RKO (cell line): ENCODE data around the gene FNDC3B.

Experiments used
- DNase-seq: peaks from one replicate; pipeline ENCODE4 v3.0.0-alpha.2; 2016; ENCODE audit warnings: low spot score

FNDC3B gene

DNA sequence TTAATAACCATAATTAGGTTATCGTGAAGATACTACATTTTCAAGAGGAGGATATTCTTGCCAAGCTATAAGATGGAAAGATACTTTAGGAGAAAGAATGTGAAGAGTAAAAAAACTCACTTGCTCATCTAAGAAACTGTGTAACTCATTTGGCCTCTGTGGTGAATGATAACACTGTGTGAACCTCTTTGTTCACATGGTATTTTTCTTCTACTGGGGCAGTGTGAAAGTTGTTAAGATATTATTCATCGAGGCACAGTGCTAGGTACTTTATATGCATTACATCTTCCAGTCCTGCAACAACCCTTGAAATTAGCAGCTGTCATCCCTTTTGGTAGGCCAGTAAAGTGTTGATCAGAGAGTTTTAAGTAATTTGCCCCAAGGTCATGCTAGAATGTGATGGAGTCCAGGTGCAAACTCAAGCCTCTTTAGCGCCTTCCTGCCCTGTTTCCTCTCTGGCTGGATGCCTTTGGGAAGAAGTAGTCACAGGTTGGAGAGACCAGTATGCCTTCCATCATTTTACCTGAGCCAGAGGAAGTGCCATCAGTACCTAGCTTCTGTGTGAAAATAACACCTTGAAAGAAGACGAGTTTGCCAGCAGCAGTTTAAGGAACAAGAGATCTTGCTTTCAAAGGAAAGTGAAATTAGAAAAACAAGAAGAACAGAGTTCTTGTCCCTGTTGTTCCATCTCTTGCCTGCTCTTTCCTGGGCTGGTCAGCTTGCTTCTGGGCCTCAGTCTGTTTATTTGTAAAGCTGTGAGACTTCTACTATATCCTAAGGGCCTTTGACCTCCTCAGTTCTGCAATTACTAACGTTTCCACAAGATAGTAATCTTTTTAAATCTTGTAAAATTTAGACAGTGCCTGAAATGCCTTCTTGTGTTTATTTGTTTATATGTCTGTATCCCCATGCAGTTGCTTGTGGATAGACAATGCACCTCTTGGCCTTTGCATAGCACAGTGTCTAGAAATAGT lies 179.3 kb downstream of the FNDC3B start:
- DNase-seq, result no peak

DNA sequence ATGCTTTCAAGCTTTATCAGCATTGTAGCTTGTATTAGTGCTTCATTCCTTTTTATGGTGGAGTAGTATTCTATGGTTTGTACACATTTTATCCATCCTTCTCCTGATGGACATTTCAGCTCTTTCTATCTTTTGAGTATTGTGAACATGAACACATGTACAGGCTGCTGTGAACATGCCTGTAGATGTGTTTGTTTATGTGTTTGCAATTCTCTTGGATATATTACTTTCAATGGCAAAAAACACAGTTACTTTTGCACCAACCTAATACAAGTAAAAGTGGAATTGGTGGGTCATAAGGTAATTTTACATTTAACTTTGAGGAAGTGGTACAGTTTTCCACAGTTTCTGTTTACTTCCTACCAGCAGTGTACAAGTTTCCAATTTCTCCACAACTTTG lies 180.4 kb downstream of the FNDC3B start:
- DNase-seq, result no peak

DNA sequence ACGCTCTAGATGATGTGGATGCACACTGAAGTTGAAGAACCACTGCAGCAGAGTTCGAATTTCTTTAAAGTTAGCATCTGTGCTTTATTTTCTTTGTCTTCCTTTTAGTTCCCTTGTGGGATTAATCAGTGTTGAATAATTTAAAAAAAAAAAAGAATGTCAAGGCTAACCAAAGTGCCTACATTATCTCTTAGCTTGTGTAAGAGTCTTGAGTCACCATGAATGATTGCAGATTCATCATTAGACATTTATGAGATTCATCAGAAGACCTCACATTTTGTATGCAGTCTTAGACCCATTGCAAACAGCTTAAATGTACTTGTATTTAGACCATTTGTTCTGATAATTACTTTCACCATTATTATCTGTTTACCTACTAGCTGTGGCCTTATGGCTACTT lies 182.2 kb downstream of the FNDC3B start:
- peak; percentile 64 for DNase-seq

DNA sequence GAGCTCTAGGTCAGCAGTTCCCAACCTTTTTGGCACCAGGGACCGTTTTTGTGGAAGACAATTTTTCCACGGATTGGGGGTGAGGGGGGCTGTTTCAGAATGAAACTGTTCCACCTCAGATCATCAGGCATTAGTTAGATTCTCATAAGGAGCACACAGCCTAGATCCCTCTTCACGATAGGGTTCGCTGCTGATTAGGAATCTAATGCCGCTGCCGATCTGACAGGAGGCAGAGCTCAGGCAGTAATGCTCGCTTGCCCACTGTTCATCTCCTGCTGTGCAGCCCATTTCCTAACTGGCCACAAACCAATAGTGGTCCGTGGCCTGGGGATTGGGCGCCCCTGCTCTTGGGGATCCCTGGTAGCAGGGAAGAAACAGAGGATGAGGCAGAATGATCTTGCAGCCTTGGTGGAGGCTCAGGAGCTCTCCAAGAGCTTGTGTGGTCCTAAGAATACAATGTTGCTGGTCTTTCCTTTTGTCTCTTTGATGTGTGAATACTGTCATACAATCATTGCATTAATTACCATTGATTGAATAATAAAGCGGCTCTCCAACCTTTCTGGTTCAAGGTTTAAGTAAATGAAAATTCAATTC lies 183.2 kb downstream of the FNDC3B start:
- no peak for DNase-seq

DNA sequence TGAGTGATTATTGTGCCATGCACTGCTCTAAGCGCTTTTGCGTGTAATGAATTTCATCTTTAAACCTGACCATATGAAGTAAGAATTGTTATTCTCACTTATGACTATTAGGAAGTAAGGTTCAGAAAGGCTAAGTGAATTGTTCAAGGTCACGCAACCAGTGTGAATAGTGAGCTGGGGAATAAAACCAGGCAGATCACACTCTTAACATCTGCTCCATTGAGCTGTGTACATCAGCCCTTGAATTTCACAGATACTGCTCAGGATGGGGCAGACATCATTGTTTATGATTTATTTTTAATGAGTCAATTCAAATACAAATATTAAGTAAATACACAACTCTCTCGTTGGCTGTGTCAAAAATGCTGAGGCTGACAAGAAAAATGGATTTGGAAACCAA lies 184.5 kb downstream of the FNDC3B start:
- no peak for DNase-seq

DNA sequence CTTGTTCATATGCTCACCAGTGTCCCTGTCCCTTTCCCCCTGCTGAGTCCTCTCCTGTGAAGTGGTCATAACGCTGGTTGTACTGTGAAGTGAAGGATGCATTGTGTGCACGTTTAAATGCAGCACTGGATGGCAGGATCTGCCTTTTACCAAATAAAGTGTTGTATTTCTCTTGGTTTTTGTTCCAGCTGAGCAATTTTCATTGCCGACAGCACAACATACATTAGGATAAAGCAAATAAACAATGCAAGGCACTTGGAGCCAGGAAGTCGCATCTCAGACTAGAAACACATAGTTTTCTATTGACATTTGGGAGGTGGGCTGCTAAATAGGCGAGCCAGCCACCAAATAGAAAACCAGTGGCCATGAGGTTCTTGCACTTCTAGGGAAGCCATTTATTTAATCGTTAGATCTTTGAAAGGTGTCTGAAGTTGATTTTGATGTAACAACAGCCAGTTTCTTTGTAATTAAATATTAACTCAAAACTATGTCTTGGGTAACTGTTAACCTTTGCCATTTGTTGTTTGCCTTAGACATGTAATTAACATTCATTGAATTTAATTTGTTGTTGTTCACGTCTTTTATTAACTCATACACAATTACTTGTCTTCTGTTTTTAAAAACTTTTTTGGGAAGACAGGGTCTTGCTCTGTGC lies 185.3 kb downstream of the FNDC3B start:
- DNase-seq, result no peak

DNA sequence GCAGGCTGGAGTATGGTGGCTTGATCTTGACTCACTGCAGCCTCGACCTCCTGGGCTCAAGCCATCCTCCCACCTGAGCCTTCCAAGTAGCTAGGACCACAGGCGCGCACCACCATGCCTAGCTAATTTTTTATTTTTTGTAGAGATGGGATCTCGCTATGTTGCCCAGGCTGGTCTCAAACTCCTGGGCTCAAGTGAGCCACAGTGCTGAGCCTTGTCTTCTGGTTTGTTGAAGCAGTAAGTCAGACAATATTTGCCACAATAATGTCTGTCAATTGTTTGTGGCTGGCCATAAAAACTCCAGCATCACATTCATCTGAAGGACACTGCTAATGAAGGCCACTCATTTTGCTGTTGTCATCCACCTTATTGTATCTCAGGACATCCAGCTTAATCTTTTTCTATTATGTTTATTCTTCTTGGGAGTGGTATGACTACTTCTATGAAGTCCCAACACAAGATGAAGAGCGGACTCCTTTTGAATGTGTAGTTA lies 185.9 kb downstream of the FNDC3B start:
- no peak for DNase-seq

DNA sequence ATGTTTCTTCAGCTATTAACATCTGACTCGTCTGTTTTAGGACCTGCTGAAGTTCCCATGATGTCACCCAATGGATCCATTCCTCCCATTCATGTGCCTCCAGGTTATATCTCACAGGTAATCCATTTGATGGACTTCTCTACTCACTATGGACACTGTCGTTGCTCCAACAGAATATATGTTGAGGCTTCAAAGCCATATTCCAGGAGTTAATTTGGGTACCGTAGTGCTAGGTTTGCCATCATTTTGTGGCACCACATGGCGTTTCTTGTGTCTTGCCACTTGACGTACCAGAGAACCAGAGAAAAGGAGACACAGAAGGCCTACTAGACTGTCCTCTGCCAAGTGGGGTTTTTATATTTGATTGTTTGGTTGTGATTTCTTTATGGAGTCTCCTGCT lies 187.5 kb downstream of the FNDC3B start:
- no peak for DNase-seq

DNA sequence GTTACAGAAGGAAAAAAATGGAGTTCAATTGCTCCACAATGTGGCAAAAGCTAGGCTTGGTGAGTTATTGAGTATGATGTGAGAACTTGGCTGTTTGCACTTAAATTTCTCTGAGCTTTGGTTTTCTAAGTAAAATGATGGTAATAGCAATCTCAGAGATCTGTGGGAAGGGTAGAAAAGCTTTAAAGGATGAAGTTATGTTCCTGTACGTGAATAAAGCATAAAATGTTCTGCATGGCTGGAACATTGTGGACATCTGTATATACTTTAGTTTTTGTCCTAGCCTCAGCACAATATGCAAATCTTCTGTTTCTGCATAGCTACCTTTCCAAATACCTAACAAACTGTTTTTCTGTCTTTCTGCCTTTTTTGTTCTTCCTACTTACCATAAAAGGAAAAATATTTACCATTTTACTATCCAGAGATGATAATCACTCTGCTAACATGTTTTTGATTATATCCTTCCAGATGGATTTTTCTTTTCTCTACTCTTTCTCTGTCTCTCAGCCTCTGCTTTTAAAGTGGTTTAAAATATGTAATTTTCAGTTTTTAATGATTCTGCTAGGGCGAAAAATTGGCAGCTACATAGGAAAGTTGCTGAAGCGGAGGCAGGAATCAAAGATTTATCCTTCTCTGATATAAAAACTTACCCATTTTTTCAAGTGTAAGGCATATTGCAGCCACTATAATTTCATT lies 188.1 kb downstream of the FNDC3B start:
- DNase-seq, result no peak

DNA sequence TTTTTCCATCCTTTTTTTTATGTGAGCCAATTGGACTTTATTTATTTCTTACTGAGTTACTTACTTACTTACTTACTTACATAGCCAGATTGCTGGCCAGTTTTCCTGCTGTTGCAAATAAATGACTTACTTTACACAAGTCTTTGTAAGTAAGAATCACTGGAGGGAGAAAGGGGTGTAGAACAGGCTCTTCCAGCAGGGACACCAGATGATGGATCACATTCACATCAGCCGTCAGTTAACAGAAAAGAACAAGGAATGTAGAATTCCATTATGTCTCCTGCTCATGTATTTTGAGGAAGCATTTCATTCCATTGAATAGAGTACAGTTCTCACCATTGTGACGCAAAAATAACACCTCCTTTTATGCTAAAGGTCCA lies 188.6 kb downstream of the FNDC3B start:
- DNase-seq, result no peak

DNA sequence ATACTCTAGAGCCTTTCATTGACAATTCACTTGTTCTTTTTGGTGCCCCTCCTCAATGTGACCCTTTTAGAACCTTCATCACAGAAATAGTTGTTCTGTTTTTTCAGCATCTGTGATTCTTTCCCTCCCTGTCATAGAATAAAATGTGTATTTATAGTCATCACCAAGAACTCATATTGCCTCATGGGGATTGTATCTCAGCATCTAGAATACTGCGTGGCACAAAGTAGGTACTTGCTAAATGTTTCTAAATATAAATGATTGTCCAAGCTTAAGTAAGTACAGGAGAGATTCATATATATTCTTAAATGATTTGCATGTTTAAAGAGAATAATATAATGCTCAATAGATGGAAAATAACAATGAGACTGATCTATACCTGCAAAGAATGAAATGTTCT lies 190.1 kb downstream of the FNDC3B start:
- DNase-seq, result no peak

DNA sequence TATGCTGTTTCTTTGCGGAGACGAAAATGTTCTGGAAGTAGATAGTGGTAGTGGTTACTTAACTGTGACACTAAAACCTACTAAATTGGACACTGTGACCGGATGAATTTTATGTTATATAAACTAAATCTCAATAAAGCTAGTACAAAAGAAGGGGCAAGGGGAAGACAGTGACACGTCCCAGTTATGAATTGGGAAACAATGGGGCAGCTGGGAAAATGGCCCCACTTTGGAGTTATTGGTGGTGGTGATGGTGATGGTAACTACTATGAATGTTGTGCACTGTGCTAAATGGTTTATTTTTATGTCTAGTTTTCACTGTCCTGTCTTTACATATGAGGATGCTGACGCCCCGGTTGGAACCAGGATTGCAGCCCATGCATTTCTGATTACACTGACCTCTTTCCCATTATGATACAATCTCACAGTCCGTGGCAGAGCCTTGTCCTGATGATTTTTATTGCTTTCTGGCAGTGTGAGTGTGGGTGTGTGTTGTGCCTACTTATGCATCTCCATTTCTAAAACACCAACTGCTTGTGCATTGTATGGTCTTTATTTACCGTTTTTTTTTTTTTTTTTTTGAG lies 192.0 kb downstream of the FNDC3B start:
- no peak for DNase-seq

DNA sequence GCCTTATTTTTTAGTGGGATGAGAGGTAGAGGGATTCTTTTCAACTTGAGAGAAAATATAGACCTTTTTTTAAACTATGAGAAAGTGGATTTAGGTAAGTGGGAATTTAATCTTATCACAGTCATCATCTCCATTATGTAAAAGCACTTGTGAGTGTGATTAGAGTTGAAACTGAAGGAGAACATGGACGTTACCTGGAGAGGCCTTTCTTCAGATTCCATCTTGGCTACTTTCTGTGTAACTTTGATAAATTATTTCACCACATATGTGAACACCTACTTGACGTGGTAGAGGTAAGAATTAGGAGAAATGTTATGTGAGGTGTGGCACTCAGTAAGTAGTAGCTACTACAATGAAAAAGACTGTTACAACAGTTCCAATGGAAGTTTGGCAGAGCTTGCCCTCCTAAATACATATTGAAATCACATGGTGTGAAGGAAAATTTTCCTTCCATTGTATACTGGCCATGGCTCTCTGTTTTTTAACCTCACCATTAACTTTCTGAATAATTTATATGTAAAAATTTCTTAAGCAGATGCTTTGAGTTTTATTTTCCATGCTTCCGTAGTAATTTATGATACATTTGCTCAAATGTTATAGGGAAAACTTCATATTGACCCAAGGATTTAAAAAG lies 193.3 kb downstream of the FNDC3B start:
- DNase-seq, result no peak

DNA sequence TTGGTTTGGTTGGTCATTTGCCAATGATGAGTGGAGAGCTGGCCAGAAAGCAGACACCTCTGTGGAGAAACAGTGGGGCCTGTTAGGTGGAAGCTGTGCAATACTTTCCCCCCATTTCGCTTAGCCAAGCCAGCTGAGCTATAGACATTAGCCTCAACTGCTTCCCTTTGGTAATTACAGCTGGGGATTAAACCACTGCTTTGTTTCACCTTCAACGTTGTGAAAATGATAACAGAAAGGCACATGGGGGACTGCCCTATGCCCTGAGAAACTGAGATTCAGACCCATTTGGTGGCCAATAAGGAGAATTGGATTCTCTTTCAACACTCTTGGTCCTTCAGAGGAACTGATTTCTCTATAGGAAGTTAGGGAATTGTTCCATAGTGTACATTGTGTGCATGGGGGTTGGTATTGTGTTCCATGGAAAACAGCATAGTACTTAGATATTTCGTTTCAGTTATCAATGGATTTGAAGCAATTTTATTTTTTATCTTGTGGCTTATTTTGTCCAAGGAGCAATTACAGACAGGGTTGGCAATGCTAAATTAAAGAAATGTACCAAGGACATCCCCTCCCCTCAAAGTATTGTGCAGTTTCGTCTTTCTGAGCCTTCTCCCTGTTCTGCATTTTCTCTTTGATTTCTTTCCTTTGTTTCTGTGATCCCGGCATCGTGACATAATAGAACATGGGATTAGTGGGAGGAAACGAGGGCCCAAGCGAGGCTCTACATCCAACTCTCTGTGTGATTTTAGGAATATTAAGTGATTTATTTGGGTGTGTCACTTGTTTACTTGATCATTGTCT lies 194.3 kb downstream of the FNDC3B start:
- no peak for DNase-seq

DNA sequence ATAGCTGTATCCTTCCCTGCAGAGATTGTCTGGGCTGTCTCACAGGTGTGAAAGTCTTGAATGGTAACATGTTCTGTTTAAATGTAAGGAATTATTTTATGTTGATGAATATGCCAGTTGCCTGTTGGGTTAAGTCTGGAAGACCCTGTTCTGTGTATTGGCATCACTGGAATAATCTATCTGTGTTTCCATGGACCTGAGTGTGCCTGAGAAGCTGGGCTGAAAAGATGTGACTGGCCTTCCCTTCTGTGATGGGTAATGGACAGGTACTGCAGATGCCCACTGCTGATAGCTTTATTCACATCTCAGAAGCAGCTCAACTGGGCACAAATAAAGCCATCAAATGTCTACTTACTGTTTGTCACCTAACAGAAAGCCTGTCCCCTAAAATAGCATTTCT lies 196.3 kb downstream of the FNDC3B start:
- no peak for DNase-seq

DNA sequence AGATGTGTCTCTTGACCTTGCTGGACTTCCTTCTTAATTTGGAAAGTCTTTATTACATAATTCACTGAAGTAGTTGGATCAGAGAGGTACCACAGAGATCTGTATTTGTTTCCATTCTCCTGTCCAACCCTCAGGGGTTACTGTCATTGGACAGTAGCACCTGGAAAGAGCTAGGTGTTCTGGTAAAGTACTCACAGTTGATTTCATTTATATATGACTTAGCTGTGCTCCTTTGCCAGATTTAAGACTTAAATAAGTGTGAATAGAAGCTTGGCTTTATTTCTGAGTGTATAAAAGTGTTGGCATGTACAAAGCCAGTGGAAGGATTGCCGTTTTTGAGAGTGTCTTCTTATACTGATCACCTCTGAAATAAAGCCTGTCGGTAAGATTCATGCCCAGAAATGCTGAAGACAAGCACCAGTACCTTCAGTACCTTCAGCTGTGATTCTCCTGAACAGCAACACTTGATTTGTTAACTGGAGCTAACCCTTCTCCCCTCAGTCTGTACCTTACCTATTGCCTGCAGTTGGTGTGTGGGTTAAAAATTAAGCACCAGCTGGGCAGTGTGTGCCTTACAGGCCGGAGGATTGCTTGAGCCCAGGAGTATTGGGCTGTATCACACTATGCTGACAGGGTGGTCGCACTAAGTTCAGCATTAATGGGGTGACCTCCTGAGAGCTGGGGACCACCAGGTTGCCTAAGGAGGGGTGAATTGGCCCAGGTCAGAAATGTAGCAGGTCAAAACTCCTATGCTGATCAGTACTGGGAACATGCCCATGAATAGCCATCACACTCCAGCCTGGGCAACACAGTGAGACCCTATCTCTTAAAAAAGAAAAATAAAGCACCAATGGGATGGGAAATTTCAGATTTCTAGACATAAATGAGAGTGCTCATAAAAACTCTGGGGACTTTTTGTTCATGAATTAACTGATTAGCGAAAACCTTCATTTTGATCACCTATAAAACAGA lies 197.7 kb downstream of the FNDC3B start:
- DNase-seq, result no peak

DNA sequence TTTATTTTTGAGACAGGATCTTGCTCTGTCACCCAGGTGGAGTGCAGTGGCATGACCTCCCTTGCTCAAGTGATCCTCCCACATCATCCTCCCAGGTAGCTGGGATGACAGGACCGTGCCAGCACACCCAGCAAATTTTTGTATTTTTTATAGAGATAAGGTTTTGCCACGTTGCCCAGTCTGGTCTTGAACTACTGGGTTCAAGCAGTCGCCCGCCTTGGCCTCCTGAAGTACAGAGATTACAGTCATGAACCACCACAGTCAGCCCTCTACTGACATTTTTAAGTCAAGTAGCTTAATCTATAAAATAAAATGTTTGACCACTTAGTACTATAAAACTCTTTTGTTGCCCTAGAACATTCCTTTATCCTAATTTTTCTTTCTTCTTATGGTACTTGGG lies 198.8 kb downstream of the FNDC3B start:
- DNase-seq, result no peak

DNA sequence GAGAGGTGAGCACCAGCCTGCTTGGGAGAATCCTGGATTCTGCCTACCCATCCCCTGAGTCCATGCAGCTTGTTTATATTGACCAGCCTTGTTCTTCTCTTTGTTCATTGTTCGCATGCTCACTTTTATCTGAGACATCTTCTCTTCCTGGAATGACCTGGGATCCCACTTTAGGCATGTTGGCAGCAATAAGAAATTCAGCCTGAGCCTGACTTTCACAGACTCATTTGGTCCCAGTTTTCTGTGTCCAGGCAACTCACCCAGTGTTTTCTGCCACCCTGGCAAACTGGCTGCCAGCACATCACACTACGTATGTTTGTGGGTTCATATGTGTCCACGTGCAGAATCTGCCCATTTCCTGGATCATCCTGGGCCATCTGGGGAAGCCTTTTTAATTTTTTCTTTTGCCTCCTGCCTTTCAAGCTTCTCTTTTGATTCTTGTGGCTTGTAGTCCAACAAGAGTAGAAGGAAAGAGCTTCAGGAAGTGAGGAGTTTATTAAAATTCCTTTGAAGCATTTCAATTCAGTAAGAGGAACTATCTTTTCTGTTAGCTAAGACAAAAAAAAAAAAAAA lies 199.9 kb downstream of the FNDC3B start:
- no peak for DNase-seq

DNA sequence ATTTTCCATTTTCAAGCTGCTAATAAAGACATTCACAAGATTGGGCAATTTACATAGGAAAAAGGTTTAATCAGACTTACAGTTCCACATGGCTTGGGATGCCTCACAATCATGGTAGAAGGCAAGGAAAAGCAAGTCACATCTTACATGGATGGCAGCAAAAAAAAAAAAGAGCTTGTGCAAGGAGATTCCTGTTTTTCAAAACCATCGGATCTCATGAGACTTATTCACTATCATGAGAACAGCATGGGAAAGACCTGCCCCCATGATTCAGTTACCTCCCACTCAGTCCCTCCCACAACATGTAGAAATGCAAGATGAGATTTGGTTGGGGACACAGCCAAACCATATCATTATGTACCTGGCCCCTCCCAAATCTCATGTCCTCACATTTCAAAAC lies 202.0 kb downstream of the FNDC3B start:
- no peak for DNase-seq
